ENCODE measurements around the gene TMEM132C.
"Not testable (repeated sequence)": the region's sequence is repeated elsewhere in the genome, so short reads cannot be mapped to it uniquely, and the experiment has no call there.

Gene TMEM132C

DNA sequence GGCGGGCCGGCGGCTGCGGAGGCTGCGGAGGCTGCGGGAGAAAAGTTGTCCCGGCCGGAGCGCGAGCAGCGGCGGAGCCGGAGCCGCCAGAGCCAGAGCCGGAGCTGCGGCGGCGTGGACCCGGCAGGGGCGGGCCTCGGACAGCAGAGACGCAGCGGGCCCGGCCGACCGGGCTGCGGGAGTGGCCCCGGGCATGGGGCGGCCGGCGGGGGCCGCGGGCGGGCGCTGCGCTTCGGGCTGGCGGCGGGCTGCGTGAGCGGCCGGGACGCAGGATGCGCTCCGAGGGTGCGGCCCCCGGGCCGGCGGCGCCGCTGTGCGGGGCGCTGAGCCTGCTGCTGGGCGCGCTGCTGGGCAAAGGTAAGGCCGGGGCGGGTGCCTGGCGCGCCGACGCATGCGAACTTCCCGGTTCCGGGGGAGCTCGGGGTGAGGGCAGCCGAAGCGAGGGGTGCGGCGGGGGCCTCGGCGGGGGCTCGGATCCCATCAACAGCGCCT lies at the start of gene TMEM132C:
Gene TMEM132C (plus strand): TSS at position 40 of the 492 bp plus-strand sequence. CDS start 233 bp downstream, at position 273.
- DNase-seq, result no peak

DNA sequence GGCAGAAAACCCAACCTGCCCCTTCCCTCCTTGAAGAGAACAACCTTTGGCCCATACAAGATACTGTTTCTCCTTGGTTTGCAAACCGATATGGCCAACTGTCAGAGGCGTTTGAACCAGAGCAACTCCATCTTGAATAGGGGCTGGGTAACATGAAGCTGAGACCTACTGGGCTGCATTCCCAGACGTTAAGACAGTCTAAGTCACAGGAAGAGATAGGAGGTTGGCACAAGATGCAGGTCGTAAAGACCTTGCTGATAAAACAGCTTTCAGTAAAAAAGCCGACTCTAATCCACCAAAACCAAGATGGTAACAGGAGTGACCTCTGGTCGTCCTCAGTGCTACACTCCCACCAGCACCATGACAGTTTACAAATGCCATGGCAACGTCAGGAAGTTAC lies 42.7 kb upstream of the TMEM132C start:
- no peak for DNase-seq

DNA sequence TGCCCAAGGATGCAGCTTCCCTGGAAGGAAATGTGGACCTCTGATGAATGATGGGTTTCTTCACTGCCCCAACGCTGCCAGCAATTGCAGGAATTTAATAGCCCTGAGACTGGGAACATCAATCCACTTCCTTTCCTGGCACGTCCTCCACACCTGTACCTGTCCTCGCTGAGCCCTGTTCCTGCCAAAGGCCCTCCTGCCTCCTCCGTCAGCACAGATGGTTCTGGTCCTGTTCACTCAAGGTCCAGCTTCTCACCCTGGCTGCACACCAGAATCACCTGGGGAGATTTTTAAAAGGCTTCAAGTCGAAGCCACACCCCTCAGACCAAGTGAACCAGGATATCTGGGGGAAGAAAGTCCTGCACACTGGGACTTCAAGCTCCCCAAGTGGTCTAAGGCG lies 38.4 kb upstream of the TMEM132C start:
- no peak for DNase-seq

DNA sequence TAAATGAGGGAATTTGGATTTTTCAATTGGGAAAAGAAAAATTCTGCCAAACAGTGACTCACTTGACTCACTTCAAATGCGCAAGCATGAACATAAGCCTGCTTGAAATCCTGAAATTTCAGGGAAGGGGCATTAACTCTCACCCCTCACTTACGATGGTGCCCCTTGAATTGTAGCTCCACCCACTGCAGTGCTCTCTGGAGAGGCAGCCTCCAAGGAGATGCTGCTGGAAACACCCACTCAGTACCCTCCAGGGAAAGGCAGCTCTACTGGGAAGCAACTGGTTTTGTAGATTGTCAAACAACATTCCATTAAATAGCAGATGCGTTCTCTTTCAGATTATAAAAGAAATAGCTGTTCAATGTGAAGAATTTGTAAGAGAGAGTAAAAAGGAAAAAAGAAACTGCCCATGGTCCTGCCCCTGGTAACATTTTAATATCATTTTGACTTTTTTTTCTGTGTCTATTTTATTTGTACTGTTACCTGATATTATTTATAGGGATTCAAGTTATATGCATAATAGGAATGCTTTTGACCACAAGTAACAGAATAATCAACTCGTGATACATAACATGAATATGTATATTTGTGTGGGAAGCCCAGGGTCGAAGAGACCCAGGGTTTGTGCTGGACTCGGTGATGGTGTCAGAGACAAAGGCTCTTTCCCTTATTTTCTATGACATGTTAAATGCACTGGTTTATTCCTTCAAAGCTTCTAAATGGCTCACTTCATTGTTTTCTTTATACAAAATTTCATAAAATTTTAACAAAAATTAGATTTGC lies 31.1 kb upstream of the TMEM132C start:
- no peak for DNase-seq

DNA sequence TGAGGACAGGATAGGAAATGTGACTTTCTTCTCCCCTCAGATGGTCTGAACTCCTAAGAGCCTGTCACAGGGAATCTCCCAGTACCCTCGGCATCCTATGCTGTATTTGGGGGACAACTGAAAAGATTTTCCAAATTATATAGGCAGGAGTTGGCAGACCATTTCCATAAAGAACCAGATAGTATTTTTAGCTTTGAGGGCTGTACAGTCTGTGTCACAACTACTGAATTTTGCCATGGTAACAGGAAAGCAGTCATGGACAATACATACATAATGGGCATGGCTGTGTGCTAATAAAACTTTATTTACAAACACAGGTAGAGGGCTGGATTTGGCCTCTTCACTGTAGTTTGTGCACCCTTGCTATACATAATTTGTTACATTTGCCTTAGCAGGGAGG lies 30.4 kb upstream of the TMEM132C start:
- no peak for DNase-seq

DNA sequence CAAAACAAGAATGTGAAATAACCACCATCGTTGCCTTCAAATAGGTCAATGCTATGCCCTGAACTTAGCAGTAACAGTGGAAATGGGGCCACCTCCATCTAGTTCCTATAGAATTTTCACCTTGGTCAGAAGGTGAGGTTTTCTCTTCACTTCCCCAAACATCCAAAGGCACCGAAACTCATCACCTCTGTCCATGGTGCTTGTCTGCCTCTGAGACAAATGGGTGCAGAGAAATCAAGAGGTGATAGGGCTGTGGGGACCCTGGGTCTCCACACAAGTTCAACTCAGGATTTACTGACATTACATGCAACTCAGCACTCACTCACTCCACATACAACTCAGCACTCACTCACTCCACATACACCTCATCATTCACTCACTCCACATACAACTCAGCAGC lies 26.2 kb upstream of the TMEM132C start:
- DNase-seq, result no peak

DNA sequence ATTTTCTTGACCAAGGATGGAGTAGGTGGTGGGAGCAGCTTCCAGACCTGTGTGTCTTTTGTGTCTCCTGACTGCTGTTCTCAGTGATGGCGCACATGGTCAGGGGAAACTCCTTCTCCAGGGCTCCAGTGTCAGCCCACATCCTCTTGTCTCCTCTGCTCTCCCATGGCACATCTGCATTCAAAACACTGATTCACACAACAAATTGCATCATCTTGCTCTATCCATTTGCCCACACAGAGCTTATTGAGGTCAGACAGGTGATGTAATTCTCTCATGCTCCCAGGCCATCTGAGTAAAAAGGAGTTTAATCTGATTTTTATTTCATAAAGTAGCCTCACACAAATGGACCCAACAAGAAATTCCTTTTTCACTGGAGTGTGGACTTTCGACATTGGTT lies 21.8 kb upstream of the TMEM132C start:
- DNase-seq, result no peak

DNA sequence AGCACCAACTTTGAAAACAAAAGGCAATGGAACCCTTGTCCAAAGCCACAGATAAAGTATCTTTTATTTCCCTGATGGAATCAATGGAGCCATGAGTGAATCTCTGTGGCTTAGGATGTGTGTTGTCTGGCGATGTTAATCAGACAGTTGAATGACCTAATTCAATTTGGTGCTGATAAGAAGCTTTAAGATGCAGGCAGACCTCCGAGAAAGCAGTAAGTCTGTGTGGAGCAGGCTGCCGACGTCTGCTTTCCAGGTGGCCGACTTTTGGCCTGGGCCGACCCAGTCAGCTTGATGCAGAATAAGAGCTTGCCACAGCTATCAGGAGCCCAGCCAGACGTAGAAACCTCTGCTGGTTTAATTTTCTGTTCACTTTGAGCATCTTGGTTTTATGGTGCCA lies 21.1 kb upstream of the TMEM132C start:
- DNase-seq, result no peak

DNA sequence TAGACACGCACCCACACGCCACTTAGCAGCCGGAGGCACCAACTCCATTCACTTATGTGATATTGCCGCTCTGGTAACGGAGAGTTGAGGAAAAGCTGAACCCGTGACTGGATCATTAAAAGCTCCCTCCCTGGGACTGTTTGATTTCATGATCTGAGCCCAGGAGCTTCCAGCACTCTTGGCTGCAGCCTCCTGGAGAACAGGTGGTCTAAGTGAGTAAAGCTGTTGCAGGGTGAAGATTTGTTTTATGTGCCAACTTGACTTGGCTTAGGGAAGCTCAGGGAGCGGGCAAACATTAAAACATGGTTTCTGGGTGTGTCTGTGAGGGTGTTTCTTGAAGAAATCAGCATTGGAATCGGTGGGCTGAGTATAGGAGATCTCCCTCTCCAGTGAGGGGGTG lies 16.9 kb upstream of the TMEM132C start:
- DNase-seq, result no peak

DNA sequence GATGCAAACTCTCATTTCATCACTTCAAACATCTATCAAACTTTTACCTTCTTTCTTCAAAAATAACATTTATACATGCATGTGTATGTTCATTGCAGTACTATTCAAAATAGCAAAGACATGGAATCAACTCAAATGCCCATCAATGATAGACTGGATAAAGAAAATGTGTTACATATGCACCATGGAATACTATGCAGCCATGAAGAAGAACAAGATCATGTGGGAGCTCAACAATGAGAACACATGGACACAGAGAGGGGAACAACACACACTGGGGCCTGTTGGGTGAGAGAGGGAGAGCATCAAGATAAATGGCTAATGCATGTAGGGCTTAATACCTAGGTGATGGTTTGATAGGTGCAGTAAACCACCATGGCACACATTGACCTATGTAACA lies 13.1 kb upstream of the TMEM132C start:
- not testable (repeated sequence) for DNase-seq

DNA sequence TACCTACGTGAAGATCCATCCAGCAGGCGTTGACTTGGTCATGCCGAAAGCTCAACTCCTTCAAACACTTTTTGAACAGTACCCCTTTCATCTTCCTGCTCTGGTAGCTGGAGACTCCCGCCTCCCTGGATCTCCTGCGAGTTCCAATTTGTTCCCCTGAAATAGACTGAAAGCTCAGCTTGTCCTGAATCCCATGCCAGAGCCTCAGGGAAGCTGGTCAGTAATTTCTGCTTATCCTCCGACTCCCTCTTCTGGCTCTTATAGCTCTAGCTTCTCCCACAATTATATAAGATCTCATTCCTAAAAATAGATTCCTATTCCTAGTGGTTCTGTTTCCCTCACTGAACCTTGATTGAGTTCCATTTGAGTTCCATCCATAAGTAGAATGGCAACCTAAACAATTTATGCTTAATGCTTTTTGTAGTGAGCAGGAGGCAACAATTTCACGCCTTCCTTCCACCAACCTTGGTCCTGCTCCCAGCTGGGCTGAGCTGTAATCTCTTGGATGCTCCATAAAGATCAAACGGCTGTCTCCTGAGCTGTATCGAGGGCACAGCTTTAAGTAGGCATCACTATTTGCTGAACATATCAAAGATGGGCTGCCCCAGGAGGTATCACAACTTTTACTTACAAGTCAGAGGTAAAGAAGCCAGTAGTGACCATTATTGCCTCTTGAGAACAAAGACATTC lies 8.0 kb upstream of the TMEM132C start:
- DNase-seq, result no peak

DNA sequence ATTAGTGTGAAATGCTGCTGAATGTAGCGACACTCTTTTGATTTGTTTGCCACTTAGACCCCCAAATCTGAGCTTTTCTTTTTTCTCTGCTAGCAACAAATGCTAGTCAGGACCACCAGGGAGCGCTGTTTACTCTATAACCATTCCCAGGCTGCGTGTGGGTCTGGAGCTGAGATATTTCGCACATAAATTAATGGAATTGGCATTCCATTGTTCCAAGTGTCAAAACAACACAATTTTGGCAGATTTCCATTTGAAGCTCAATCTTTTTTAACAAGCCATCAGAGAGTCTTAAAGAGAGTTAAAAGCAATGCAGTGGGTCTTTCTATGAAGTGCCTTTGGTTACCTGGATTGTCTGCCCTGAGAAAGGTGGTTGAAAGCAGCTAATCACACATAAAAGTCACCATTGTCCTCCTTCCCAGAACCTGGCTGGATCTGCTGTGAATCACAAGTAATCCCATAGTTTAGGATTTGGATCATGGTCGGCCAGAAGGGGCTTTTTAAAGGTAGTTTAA lies 7.4 kb upstream of the TMEM132C start:
- peak; percentile 62 for DNase-seq

DNA sequence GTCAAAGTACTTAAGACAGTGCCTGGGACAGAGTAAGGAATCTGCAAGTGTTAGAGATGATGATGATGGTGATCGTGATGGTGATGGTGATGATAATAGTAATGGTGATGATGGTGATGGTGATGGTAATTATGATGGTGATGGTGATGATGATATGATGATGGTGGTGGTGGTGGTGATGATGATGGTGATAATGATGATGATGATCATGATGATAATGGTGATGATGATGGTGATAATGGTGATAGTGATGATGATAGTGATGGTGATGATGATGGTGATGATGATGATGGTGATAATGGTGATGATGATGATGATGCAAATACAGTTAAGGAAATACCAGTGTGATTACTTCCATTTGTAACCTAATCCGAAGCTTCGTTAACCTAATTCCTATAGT lies 5.2 kb upstream of the TMEM132C start:
- no peak for DNase-seq

DNA sequence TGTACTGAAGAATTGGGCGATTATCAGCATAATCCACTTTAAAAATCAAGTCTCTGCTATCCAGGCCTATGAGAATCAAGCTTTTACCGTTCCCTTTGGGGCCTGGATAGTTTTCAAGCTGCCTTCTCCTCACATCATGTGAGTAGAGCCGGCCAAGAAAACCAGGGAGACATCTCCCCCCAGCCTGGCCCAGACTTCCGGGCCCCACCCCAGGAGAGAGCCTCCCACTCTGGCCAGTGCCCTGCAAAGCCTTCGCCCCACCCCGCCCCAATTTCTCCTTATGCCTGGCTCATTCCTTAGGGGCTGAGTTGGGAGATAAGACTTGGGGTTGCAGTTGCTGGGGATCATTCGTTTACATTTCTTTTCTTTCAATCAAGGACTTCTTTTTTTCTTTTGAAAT lies 1.4 kb upstream of the TMEM132C start:
- no peak for DNase-seq

DNA sequence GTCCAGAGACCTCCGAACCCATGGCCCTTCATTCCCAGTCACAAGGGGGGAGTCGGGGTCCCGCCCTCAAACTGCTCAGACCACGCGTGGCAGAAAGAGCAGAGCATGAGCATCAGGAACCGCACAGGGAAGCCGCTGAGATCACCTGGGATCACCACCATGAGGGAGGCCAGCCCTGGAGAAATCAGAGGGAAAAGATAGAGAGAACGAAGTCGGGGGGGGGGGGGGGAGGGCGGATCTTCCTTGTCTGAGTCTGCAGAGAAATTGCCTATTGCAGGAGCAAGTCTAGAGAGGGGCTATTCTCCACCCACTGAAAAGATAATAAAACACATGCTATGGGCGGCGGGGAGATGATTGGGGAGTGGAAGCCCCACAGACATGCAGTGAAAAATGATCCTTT lies 884 bp upstream of the TMEM132C start:
- DNase-seq, result no peak

DNA sequence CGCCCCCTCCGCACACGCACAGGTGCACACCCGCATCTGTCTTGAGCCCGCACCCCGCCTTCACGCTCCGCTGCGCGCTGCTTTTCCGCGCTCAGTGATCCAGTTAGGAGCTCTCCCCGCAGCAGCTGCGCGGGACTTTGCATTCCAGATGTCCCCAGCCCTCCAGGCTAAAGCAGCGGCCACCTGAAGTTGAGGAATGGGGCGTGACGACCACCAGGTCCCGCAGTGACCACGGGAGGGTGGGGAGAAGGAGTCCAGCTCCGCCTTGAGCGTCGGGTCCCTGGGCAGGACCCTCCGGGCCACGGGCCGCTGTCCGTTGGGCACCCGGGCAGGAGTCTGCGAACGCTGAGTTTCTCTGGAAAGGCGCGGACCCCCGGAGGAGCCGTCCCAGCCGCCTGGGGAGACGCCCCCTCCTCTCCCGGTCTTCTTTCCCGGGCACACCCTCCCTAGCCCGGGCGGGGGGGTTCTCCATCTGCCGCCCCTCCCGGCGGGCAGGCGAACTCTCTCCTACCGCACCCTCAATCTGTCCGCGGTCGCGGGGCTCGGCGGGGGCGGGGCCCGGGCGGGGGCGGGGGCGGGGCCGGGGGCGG lies 334 bp upstream of the TMEM132C start:
- DNase-seq, result no peak

DNA sequence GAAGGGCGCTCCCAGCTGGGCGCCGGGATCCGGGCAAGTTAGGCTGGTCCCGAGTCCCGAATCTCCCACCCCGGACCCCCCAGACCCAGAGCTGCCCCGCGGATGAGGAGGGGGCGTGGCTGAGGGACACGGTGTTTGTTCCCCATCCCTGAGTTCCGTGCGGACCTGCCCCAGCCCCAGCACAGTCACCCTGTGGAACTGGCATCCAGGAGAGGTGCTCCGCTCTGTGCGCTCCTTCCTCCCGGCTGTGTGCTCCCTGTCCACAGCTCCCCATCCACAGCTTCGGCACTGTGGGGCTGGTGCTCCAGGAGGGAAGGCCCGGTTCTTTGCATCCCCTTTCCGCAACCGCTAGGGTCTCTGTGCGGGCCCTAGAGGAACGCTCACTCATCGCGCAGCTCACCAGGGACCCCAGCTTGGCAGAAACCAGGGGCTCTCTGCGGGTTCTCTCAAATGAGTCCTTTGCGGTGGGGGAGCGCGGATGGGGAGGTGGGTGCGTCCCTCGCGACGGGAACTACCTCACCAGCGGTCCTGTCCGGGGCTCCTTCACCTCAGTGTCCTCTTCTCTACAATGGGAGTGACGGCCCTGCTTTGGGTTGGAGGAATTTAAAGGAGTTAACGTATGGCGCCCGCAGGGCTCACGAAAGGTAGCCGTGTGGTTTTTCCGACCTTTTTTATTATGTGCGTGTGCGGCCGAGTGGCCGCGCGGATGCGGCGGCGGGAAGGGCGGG lies 845 bp downstream of the TMEM132C start:
- DNase-seq, result no peak

DNA sequence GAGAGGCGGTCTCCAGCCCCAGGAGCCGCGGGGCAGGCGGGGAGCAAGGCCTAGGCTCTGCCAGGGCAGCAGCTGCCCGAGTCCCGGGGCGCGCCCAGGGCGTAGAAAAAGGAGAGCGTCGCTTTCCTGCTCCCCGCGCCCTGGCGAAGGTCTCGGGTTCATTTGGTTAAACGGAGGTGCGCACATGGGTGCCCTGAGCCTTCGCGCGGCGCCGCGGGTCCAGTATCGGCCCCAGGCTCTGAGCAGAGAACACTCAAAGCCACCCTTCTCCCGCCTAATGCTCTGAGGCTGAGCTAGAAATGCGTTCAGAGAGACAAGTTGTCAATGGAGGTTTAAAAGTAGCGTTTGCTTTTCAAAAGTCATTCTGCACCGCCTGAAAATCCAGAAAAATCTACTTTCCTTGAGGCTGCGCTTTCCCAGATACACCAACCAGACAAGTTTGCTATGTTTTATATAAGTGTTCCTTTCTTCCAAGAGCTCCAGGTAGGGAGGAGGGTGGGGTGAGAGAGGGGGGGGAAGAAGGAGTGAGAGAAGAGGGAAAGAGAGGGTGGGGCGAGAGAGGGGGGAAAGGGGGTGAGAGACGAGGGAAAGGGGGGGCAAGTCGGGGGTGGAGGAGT lies 1.5 kb downstream of the TMEM132C start:
- DNase-seq, result no peak

DNA sequence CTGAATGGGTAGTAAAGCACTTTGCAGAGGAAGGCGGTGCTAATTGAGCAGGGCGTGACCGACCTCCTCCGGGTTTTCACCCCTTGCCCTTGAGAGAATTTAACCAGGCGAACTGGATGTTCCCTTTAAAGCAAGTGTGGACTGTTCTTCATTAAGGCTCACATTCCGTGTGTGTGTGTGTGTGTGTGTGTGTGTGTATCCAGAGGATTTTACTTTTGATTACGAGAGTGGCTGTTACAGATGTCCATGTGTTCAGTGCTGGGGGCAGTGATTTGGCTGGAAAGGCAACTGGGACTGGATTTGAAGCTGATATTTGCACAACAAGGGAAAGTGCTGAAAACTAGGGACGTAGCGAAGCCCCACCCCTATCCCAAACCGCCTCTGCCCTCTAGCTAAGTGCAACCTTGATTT lies 2.2 kb downstream of the TMEM132C start:
- no peak for DNase-seq

DNA sequence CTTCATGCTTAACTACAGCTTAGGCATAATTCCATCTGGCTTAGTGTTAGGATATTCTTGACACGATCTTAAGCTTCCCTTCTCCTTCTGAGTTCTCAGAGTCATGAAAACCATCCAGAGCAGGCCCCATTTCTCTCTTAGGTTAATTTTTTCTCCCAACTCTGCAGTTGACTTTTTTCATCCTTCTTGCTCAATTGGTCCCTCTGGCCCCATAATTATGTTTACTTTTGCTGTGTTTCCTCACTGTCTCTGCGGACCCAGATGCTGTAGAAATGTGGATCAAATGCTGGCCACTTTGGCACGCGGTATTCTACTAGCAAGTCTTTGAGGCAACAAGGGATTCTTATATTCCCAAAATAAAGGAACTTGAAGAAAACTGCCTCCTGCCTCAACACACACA lies 9.5 kb downstream of the TMEM132C start:
- DNase-seq, result no peak

DNA sequence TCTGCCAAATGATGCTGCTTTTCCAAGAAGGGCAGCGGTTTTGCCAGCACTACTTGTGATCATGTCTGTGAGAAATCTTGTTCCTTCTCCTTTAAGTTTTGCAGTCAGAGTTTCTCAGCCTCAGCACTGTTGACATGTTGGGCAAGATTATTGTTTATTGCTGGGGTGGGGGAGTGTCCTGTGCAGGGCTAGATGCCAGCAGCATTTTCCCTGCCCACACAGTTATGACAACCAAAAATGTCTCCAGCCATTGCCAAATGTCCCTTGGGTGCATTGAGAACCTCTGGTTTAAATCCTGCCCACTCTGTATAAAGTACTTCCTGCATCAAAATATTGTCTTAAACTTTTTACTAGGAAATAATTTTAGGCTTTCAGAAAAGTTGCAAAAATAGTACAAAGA lies 20.0 kb downstream of the TMEM132C start:
- no peak for DNase-seq

DNA sequence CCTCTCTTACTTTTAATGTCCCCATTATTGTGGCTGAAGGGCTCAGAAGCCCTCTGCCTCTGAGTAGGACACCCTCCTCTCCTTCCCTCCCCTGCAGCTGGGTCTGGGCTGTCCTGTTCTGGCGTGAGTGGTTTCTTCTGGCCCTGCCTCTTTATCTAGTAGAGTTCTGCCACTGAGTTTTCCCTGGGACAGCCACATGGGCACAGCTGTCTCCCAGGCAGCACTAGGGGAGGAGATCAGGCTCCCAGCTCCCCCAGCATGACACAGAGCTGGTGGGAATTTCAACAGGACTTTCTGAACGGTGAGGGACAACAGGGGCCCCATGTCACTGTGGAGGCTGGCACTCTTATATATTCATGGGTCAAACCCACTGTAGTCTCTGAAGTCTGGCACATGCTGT lies 21.4 kb downstream of the TMEM132C start:
- no peak for DNase-seq

DNA sequence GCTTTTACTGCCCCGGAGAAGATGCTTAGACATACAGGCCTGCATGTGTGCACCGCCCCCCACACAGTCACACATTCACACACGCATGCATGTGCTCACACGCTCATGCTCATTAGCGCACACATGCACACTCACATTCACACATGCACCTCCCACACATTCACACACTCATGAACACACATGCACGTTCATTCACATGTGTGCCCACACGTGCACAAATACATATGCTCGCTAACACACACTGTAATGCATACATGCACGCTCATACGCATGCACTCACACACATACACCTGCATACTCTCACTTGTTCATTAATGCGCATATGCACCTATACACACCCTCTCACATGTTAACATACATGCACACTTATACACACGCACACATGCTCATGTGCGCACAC lies 21.9 kb downstream of the TMEM132C start:
- no peak for DNase-seq
